ACHN (cell line): Measurements from ENCODE around the gene RCE1.
"Not testable (repeated sequence)": the region's sequence is repeated elsewhere in the genome, so short reads cannot be mapped to it uniquely, and the experiment has no call there.

Experiments
- DNase-seq: peaks from one replicate; pipeline ENCODE4 v3.0.0-alpha.2; 2015
- in situ Hi-C: cut with HindIII; loops from 2 replicates; pipeline ENCODE4 v1.10.0; 2017; ENCODE audit warnings: low sequenced_read_pairs, low pct_ligation_motif_present, low pct_unique_long_range_greater_than_20kb

RCE1 gene

DNA sequence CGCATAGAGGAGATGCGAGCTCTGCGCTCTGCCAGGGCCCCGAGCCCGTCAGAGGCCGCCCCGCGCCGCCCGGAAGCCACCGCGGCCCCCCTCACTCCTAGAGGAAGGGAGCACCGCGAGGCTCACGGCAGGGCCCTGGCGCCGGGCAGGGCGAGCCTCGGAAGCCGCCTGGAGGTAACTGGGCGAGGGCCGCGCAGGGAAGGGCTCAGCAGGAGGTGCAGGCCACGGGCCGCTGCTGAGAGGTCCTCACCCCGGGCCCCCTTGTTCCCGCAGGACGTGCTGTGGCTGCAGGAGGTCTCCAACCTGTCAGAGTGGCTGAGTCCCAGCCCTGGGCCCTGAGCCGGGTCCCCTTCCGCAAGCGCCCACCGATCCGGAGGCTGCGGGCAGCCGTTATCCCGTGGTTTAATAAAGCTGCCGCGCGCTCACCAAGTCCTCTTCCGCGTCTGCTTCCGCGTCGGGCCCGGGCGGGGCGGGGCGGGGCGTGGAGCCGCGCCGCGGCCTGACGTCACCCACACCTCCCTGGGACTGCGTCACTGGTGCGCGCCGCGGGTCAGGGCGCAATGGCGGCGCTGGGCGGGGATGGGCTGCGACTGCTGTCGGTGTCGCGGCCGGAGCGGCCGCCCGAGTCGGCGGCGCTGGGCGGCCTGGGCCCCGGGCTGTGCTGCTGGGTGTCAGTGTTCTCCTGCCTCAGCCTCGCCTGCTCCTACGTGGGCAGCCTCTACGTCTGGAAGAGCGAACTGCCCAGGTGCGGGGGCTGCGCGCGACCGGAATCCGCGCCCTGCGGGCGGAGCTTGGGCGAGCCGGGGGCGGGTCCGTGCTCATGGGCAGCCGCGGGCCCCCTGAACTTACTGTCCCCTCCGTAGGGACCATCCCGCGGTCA, at the start of gene RCE1:
Gene RCE1, plus strand, starts transcription at position 546 of the 880 bp plus-strand sequence. Its CDS starts 15 bp downstream, at position 561.
- in situ Hi-C loops, result no loop called here
- peak; percentile 89 for DNase-seq

GRCh38 chr11:66799815-66800214, 43.4 kb upstream of the RCE1 start:
- DNase-seq, in situ Hi-C loops: not testable (repeated sequence)

DNA sequence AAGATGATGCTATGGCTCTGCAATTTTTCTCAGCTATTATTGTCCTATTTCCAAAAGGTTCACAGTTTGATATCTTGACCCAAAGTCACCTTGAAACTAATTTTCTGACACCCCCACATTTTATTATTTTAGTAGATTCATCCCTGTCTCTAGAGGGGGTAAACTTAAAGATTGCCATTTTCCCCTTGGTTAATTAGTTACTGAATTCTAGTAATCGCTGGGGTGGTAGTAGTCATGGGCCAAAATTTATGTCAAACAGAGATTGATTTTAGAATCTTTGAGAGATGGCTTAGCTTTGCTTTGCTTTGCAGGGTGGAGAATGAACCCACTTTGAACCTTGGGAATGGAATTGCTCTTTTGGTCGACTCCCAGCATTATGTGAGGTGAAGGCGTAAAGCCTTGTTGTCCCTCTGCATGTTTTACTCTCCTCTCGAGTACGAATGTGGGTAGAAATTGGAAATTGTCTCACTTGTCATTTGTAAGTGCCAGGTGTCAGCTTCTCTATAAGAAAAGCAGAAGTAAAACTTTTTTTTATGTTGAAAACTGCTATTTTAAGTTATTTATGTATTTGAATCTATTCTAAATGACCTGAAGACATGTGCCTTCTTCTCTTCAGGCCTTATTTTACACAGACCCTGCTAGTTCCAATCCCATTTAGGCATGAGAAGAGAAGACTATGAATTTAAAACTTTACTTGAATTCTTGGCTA, 42.4 kb upstream of the RCE1 start:
- in situ Hi-C loops, result no loop called here
- DNase-seq, result no peak

- no peak for DNase-seq
- in situ Hi-C loops, result no loop called here
Measured at GRCh38 chr11:66809592-66809991, 33.6 kb upstream of the RCE1 start.

GRCh38 chr11:66810576-66811185, 32.6 kb upstream of the RCE1 start:
- in situ Hi-C loops, result no loop called here

GRCh38 chr11:66814678-66815077, 28.6 kb upstream of the RCE1 start:
- in situ Hi-C loops, result no loop called here
- DNase-seq, result no peak

More at GRCh38 chr11:66810576-66811185, 32.6 kb upstream of the RCE1 start:
- no peak for DNase-seq

- in situ Hi-C loops, result no loop called here
- DNase-seq, result no peak
Measured at GRCh38 chr11:66815646-66816045, 27.6 kb upstream of the RCE1 start.

- in situ Hi-C loops, result no loop called here
- DNase-seq, result no peak
Measured at GRCh38 chr11:66818231-66818955, 24.8 kb upstream of the RCE1 start.

DNA sequence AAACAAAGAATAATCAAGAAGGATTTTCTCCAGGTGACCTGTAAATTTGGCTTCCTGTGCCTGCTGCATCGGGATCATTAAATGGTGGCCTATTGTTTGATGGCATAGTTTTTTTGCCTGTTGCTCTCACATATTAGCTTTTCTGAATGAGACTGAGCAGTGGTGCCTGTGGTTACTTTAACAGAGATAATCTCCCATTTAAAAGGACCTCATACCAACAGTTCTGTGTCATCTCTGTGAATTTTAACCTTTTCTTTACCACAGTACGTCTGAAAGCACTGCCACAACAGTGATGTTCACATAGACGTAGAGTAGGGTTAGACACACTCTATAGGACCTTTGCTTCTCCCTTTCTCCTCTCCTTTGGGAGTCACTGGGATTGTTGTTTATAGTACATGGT, 22.9 kb upstream of the RCE1 start:
- in situ Hi-C loops, result no loop called here
- no peak for DNase-seq

- no peak for DNase-seq
- in situ Hi-C loops, result no loop called here
Measured at GRCh38 chr11:66820901-66821300, 22.3 kb upstream of the RCE1 start.

GRCh38 chr11:66823700-66824099, 19.5 kb upstream of the RCE1 start:
- no peak for DNase-seq
- in situ Hi-C loops, result no loop called here

GRCh38 chr11:66824573-66824972, 18.7 kb upstream of the RCE1 start:
- in situ Hi-C loops, DNase-seq: not testable (repeated sequence)

DNA sequence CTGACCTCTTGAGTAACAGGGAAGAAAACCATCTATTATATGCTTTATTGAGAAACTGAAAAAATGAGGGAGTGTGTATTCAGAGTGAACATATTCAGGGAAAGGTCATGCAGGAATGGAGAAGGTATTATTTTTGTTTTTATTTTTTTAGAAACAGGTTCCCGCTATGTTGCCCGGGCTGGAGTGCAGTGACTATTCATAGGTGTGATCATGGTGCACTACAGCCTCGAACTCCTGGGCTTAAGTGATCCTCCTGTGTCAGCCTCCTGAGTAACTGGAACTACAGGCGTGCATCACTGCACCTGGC, 8.7 kb upstream of the RCE1 start:
- in situ Hi-C loops, result no loop called here
- no peak for DNase-seq

- DNase-seq, result no peak
- in situ Hi-C loops, result no loop called here
Measured at GRCh38 chr11:66834943-66835342, 8.3 kb upstream of the RCE1 start.

GRCh38 chr11:66835768-66836405, 7.4 kb upstream of the RCE1 start:
- in situ Hi-C loops, result no loop called here
- DNase-seq, result no peak

DNA sequence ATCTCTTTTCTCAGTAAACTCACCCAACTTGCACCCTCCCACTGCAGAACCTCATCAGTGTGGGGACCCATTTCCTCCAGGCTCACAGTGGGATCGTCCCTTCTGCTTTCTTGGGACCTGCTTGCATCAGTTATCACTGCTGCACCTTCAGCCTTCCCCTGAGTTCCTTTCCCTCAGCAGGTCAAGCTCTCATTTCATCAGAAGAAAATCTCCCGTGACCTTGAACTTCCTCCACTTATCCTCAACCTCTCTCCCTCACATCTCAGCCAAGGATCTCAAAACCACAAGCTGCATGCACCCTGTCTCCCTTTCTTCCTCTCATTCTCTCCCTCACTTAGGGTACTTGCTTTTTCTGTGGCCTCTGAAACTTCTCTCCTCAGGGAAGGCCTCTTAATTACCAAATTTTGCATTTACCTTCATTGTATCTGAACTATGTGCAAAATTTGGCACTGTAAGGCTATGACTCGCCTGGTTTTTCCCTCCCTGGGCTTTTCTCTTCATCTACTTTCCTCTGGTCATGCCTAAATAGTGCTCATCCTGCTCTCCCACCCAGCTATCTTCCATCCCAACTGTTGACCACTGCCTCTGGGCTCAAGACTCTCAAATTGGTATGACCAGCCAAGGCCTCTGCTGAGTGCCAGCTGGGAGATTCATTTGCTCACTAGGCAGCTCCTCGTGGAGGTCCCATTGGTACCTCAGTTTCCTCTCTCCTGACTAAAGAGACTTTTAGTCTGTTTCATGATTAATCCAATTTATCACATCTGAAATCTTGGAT, 2.7 kb upstream of the RCE1 start:
- DNase-seq, result no peak
- in situ Hi-C loops, result no loop called here

GRCh38 chr11:66841861-66842260, 1.4 kb upstream of the RCE1 start:
- in situ Hi-C loops, result no loop called here

GRCh38 chr11:66842501-66842895, 743 bp upstream of the RCE1 start:
- no peak for DNase-seq
- in situ Hi-C loops, result no loop called here

More at GRCh38 chr11:66841861-66842260, 1.4 kb upstream of the RCE1 start:
- DNase-seq, result no peak
